GM19023 (cell line): Measurements from ENCODE around the gene AP2A2.
"Not testable (repeated sequence)": the region's sequence is repeated elsewhere in the genome, so short reads cannot be mapped to it uniquely, and the experiment has no call there.

Source experiments
- ATAC-seq: cut with Tn5 transposase; IDR thresholded peaks from one replicate; pipeline ENCODE4 v1.9.1; 2021; ENCODE audit warnings: mild to moderate bottlenecking, moderate library complexity; ENCODE audit not compliant: unreplicated experiment

The AP2A2 gene

GRCh38 chr11:953512-953911 lies 27.8 kb downstream of the AP2A2 start:
- no peak for ATAC-seq

GRCh38 chr11:954392-955153 lies 28.9 kb downstream of the AP2A2 start:
- ATAC-seq: no peak

GRCh38 chr11:955154-956063 lies 29.7 kb downstream of the AP2A2 start:
- ATAC-seq: no peak

- ATAC-seq: no peak
Measured at GRCh38 chr11:957212-957920, 31.7 kb downstream of the AP2A2 start.

GRCh38 chr11:958101-958500 lies 32.4 kb downstream of the AP2A2 start:
- no peak for ATAC-seq

GRCh38 chr11:959027-959426 lies 33.4 kb downstream of the AP2A2 start:
- ATAC-seq: no peak

GRCh38 chr11:959608-960007 lies 33.9 kb downstream of the AP2A2 start:
- no peak for ATAC-seq

GRCh38 chr11:961310-961920 lies 35.7 kb downstream of the AP2A2 start:
- ATAC-seq: not testable (repeated sequence)

GRCh38 chr11:961921-962320 lies 36.3 kb downstream of the AP2A2 start:
- ATAC-seq: no peak

- ATAC-seq: no peak
Measured at GRCh38 chr11:962688-963087, 37.0 kb downstream of the AP2A2 start.

- no peak for ATAC-seq
Measured at GRCh38 chr11:963852-964251, 38.2 kb downstream of the AP2A2 start.

GRCh38 chr11:965206-965775 lies 39.6 kb downstream of the AP2A2 start:
- ATAC-seq: no peak

GRCh38 chr11:967995-968751 lies 42.5 kb downstream of the AP2A2 start:
- ATAC-seq: no peak

- ATAC-seq: no peak
Measured at GRCh38 chr11:968822-969221, 43.2 kb downstream of the AP2A2 start.

GRCh38 chr11:969651-970205 lies 44.1 kb downstream of the AP2A2 start:
- no peak for ATAC-seq

GRCh38 chr11:970319-970871 lies 44.7 kb downstream of the AP2A2 start:
- no peak for ATAC-seq

- ATAC-seq: no peak
Measured at GRCh38 chr11:971092-971690, 45.5 kb downstream of the AP2A2 start.

GRCh38 chr11:971731-972365 lies 46.2 kb downstream of the AP2A2 start:
- no peak for ATAC-seq
